Type B pancreatic cell (in vitro differentiated cells): ENCODE measurements around the gene STIM2. TPM values are rescaled to one million over a fixed set of nuclear protein-coding genes. Genes with fewer than 3 reads are reported as not detected.

Experiments
- DNase-seq: peaks from one replicate; pipeline ENCODE4 v3.0.0; 2021; ENCODE audit warnings: mixed read lengths; ENCODE audit not compliant: unreplicated experiment; ENCODE audit errors: extremely low spot score
- H3K27ac Mint-ChIP-seq: 2 replicates; pipeline ENCODE4 v1.8.0; 2021; ENCODE audit warnings: mild to moderate bottlenecking, mixed read lengths
- H3K27me3 Mint-ChIP-seq: 2 replicates; pipeline ENCODE4 v1.8.0; 2021; ENCODE audit warnings: mixed read lengths
- H3K36me3 Mint-ChIP-seq: 2 replicates; pipeline ENCODE4 v1.8.0; 2021; ENCODE audit warnings: mixed read lengths
- H3K4me1 Mint-ChIP-seq: one replicate; pipeline ENCODE4 v1.8.0; 2021; ENCODE audit warnings: mixed read lengths; ENCODE audit not compliant: unreplicated experiment
- H3K4me3 Mint-ChIP-seq: 2 replicates; pipeline ENCODE4 v1.8.0; 2021; ENCODE audit warnings: mild to moderate bottlenecking, mixed read lengths
- H3K9me3 Mint-ChIP-seq: 2 replicates; pipeline ENCODE4 v1.8.0; 2021; ENCODE audit warnings: mixed read lengths
- total RNA-seq: library from RNA; stranded (reverse); gene quantifications from 2 replicates; pipeline ENCODE4 v1.2.1, GENCODE V29; 2021; ENCODE audit warnings: low replicate concordance
- TF ChIP-seq, protein P1 (sequence below): fragments of 200-600 bp; sonication (generic); conservative IDR thresholded peaks from 2 replicates; pipeline ENCODE4 v1.5.0; 2021; ENCODE audit warnings: antibody characterized with exemption, mild to moderate bottlenecking

Gene STIM2
- total RNA-seq, 1 donor from 2014 or later = 36.2 TPM

DNA sequence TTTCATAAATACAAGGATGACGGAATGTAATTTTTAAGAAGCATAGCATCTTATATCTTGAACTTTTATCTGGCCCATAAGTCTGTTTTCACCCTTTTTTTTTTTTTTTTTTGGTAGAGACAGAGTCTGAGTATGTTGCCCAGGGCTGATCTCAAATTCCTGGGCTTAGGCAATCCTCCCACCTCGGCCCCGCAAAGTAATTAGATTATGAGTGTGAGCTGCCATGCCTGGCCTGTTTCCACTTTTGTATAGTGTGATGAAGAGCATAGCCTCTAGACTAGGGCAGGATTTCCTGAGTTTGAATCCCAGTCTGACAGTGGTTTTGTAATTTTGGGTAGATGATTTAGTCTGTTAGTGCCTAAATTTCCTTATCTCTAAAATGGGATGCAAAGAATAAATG, 11.0 kb downstream of the STIM2 start:
- DNase-seq = no peak
- Mint-ChIP-seq H3K4me1 (peaks cover 25% of the 10 kb centered on the region), H3K9me3 (no peaks in the 10 kb centered on the region), H3K27ac (no peak overlapping the region), H3K36me3 (no peaks in the 10 kb centered on the region), H3K4me3 (no peak overlapping the region), H3K27me3 (no peaks in the 10 kb centered on the region)
- TF ChIP-seq, protein P1, sequence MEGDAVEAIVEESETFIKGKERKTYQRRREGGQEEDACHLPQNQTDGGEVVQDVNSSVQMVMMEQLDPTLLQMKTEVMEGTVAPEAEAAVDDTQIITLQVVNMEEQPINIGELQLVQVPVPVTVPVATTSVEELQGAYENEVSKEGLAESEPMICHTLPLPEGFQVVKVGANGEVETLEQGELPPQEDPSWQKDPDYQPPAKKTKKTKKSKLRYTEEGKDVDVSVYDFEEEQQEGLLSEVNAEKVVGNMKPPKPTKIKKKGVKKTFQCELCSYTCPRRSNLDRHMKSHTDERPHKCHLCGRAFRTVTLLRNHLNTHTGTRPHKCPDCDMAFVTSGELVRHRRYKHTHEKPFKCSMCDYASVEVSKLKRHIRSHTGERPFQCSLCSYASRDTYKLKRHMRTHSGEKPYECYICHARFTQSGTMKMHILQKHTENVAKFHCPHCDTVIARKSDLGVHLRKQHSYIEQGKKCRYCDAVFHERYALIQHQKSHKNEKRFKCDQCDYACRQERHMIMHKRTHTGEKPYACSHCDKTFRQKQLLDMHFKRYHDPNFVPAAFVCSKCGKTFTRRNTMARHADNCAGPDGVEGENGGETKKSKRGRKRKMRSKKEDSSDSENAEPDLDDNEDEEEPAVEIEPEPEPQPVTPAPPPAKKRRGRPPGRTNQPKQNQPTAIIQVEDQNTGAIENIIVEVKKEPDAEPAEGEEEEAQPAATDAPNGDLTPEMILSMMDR = no peak

DNA sequence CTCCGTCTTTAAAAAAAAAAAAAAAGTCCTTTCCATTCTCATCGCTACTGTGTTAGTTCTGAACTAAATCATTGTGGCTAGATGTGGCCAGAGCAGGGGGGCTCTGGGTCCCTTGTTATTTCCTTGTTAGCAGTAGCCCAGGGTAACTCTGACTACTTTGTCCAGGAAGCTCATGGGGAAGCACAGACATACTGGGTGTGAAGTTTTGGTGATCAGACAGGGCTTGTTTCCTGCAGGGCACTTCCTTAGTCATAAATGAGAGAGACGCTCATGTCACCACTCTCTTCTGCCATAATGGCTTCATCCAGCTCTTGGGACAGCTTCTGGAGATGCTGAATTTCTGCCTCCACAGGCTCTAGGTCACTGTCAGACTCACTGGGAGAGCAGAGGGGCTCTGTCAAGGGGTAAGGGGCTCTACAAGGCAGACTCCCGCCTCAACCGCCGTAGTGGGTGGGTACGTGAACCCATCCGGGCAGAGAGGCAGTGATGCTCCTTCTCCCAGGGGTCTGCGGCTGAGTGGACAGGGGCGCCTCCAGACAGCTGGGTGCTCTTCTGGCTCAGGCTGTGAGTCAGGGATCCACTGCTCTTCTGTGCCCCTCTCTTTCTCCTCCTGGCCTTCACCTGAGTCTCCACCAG, 12.9 kb downstream of the STIM2 start:
- TF ChIP-seq, protein P1 = no peak
- H3K27me3 Mint-ChIP-seq = no peaks in the 10 kb centered on the region
- H3K9me3 Mint-ChIP-seq = peaks cover 8% of the 10 kb centered on the region
- H3K4me1 Mint-ChIP-seq = peaks cover 15% of the 10 kb centered on the region
- H3K4me3 Mint-ChIP-seq = no peak overlapping the region
- H3K27ac Mint-ChIP-seq = no peak overlapping the region
- no peak for DNase-seq
- H3K36me3 Mint-ChIP-seq = peaks cover 7% of the 10 kb centered on the region

DNA sequence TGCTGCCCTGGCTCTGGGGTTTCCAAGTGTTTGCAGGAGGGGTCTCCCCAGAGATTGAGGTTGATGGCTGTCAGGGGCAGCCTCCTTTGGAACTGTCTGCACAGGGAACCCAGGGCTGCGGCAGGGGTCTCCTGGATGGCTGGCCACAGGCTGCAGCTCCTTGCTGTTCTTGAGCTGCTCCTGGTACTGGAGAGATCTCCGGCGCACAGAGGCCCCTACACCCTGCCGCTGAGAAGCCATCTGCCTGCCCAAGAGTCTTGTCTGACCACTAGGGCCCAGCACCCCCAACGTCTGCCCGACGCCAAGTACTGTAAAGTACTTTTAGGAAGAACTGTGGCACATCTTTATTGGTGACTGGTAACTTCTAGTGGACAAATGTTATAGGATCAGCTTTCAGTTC, 13.5 kb downstream of the STIM2 start:
- Mint-ChIP-seq H3K4me3 (no peak overlapping the region), H3K9me3 (peaks cover 8% of the 10 kb centered on the region), H3K27ac (no peak overlapping the region), H3K36me3 (peaks cover 9% of the 10 kb centered on the region), H3K27me3 (no peaks in the 10 kb centered on the region), H3K4me1 (peaks cover 15% of the 10 kb centered on the region)
- DNase-seq = no peak
- TF ChIP-seq, protein P1 = no peak

- no peaks in the 10 kb centered on the region for H3K4me1 Mint-ChIP-seq
- H3K9me3 Mint-ChIP-seq = peaks cover 8% of the 10 kb centered on the region
- peaks cover 13% of the 10 kb centered on the region for H3K36me3 Mint-ChIP-seq
- TF ChIP-seq, protein P1 = no peak
- no peak overlapping the region for H3K4me3 Mint-ChIP-seq
- DNase-seq = no peak
- no peaks in the 10 kb centered on the region for H3K27me3 Mint-ChIP-seq
- no peak overlapping the region for H3K27ac Mint-ChIP-seq
Measured at GRCh38 chr4:26877406-26877805, 16.8 kb downstream of the STIM2 start.

DNA sequence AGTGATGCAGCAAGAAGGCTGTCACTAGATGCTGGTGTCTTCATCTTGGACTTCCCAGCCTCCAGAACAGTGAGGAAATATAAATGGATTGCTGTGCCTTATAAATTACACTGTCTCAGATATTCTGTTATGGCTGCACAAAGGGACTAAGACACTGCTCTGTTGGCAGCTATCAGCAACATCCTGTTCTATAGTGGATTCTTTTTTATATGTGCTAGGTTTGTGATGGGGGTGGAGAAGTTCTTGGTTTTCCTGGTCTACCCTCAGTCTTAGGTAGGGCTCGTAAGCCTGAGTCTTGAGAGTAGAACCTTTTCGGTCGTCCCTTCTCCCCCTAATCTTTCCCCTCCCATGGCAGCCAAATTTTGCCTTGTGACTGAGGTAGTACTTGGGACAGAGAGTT, 17.3 kb downstream of the STIM2 start:
- DNase-seq = no peak
- Mint-ChIP-seq H3K9me3 (peaks cover 8% of the 10 kb centered on the region), H3K27ac (no peak overlapping the region), H3K4me1 (no peaks in the 10 kb centered on the region), H3K27me3 (no peaks in the 10 kb centered on the region), H3K36me3 (peaks cover 13% of the 10 kb centered on the region), H3K4me3 (no peak overlapping the region)
- TF ChIP-seq, protein P1 = no peak
